Subcutaneous preadipocyte (primary cell): ENCODE data around the gene ZBTB44. TPM values are rescaled to one million over a fixed set of nuclear protein-coding genes. Genes with fewer than 3 reads are reported as not detected.

Experiments
- small RNA-seq: library from RNA; depleted of rRNA; stranded (forward); fragments of <200 nt; gene quantifications from one replicate; pipeline ENCODE3, GENCODE V24; 2012
- total RNA-seq: library from RNA; depleted of rRNA; stranded (reverse); fragments of >200 nt; gene quantifications from 2 replicates; pipeline ENCODE4 v1.2.3, GENCODE V29; 2012

ZBTB44 gene
- 34.5 and 39.3 TPM in 2 replicates for total RNA-seq

DNA sequence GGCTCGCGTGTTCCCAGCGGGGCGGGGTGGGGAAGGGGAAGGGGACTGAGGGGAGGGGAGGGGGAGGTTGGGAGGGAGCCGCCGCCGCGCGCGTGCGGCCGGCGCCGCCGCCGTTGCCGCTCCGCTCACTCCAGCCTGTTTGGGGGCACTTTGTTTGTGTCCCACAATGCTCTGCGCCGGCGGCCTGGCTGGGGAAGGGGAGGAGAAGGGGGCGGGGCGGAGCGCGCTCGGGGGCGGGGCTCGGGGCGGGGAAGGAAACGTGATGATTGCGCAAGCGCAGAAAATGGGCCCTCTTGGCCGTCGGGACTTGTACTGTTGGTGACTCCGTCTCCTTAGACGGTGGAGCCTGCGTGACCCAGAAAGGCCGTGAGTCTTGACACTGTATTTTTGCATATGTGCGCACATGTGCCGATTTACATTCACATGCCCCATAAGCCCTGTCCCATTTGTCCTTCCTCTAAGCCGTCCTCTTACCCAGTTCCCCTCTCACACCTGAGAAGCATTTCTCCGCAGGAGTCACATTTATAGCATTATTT, at the start of gene ZBTB44:
ZBTB44 (minus strand) TSS at position 168 of the 536 bp plus-strand sequence. CDS start 53,044 bp downstream, outside the sequence.

Small RNA genes within 50 kb of the gene (small RNA-seq; reads per million reads assigned to genes)
- gene RN7SL778P: not detected

Other genes starting within 250 kb of the ZBTB44 start
- 323 and 347 TPM in 2 replicates for gene APLP2, start 245.0 kb downstream of the ZBTB44 start, total RNA-seq
- gene ST14, start 155.1 kb downstream of the ZBTB44 start, total RNA-seq: under 0.01 and 0.20 TPM in 2 replicates
- 5.3 and 7.7 TPM in 2 replicates for gene ADAMTS8, start 113.7 kb upstream of the ZBTB44 start, total RNA-seq
- 22.9 and 66.9 TPM in 2 replicates for gene ADAMTS15, start 133.7 kb upstream of the ZBTB44 start, total RNA-seq